CD14-positive monocyte (primary cell): ENCODE data around the gene TBC1D19. TPM values are rescaled to one million over a fixed set of nuclear protein-coding genes. Genes with fewer than 3 reads are reported as not detected.

Source experiments
- DNase-seq, 3 donors: peaks; one replicate each; pipeline ENCODE4 v3.0.0-alpha.2; 2011 to 2022
- H2AFZ ChIP-seq: 2 replicates; pipeline ENCODE4 v1.6.0; 2012; ENCODE audit warnings: mild to moderate bottlenecking, low read depth, low read length, inconsistent platforms; ENCODE audit not compliant: insufficient read depth, poor library complexity, severe bottlenecking
- H3K27ac ChIP-seq, 2 donors: 1 replicate in 1 of 2; 2 replicates in 1 of 2; pipeline ENCODE4 v1.5.1; 2012 to 2013; ENCODE audit warnings: low read length in 2 of 2, control low read depth in 1 of 2, inconsistent platforms in 1 of 2, low read depth in 1 of 2, mild to moderate bottlenecking in 1 of 2
- H3K27me3 ChIP-seq, 2 donors: one replicate each; pipeline versions ENCODE4 v1.6.0 to v1.6.1; 2011 to 2013; ENCODE audit warnings: low read length in 2 of 2; ENCODE audit not compliant: control insufficient read depth in 2 of 2, insufficient read depth in 2 of 2
- H3K36me3 ChIP-seq, 2 donors: replicated peaks in 1 of 2; 1 replicate in 1 of 2; 2 replicates in 1 of 2; pipeline versions ENCODE4 v1.5.1 to v1.6.1; 2012 to 2013; ENCODE audit warnings: low read length in 2 of 2, control low read depth in 1 of 2, inconsistent platforms in 1 of 2, mild to moderate bottlenecking in 1 of 2; ENCODE audit not compliant: insufficient read depth in 2 of 2, control insufficient read depth in 1 of 2
- H3K4me1 ChIP-seq, 2 donors: 1 replicate in 1 of 2; 2 replicates in 1 of 2; pipeline versions ENCODE4 v1.5.1 to v1.6.1; 2012 to 2013; ENCODE audit warnings: low read length in 2 of 2, control low read depth in 1 of 2, inconsistent platforms in 1 of 2, mild to moderate bottlenecking in 1 of 2, moderate library complexity in 1 of 2; ENCODE audit not compliant: insufficient read depth in 2 of 2, control insufficient read depth in 1 of 2
- H3K4me2 ChIP-seq: replicated peaks from 2 replicates; pipeline ENCODE3; 2012; ENCODE audit warnings: low read length, moderate library complexity, mild to moderate bottlenecking; ENCODE audit not compliant: poor library complexity, severe bottlenecking; ENCODE audit errors: extremely low read depth
- H3K4me3 ChIP-seq, 3 experiments: fragments of 200-600 bp in 1 of 3; sonication (generic) in 1 of 3; replicated peaks in 1 of 3; 1 replicate in 2 of 3; 2 replicates in 1 of 3; pipeline ENCODE4 v1.5.1; 2011 to 2013; ENCODE audit warnings: low read length in 3 of 3, mild to moderate bottlenecking in 3 of 3, control low read depth in 2 of 3, low read depth in 2 of 3, inconsistent platforms in 1 of 3, moderate library complexity in 1 of 3
- H3K79me2 ChIP-seq: 2 replicates; pipeline ENCODE4 v1.6.0; 2012; ENCODE audit warnings: mild to moderate bottlenecking, control low read depth, inconsistent platforms, low read length, moderate library complexity; ENCODE audit not compliant: insufficient read depth
- H3K9ac ChIP-seq: 2 replicates; pipeline ENCODE4 v1.6.0; 2017; ENCODE audit warnings: low read length, mild to moderate bottlenecking; ENCODE audit not compliant: insufficient read depth, poor library complexity, severe bottlenecking
- H3K9me3 ChIP-seq, 2 donors: replicated peaks in 1 of 2; 1 replicate in 1 of 2; 2 replicates in 1 of 2; pipeline versions ENCODE4 v1.5.1 to v1.6.1; 2012 to 2013; ENCODE audit warnings: low read length in 2 of 2, control low read depth in 1 of 2; ENCODE audit not compliant: control insufficient read depth in 1 of 2, insufficient read depth in 1 of 2
- H4K20me1 ChIP-seq: 2 replicates; pipeline ENCODE4 v1.6.0; 2012; ENCODE audit warnings: mild to moderate bottlenecking, low read length, control low read depth, moderate library complexity; ENCODE audit not compliant: insufficient read depth
- H3K27ac Mint-ChIP-seq, 7 donors: one replicate each; pipeline ENCODE4 v1.8.0; 2020; ENCODE audit warnings: mild to moderate bottlenecking in 7 of 7, mixed read lengths in 7 of 7, moderate library complexity in 6 of 7, inconsistent platforms in 2 of 7
- H3K27me3 Mint-ChIP-seq, 3 donors: one replicate each; pipeline ENCODE4 v1.8.0; 2021 to 2022; ENCODE audit warnings: low read depth in 3 of 3, mild to moderate bottlenecking in 3 of 3, mixed read lengths in 3 of 3, moderate library complexity in 3 of 3, inconsistent platforms in 1 of 3
- H3K36me3 Mint-ChIP-seq, 2 donors: one replicate each; pipeline ENCODE4 v1.8.0; 2020; ENCODE audit warnings: mixed read lengths in 2 of 2, inconsistent platforms in 1 of 2, mild to moderate bottlenecking in 1 of 2
- H3K4me1 Mint-ChIP-seq: one replicate; pipeline ENCODE4 v1.8.0; 2020; ENCODE audit warnings: mild to moderate bottlenecking, mixed read lengths
- H3K4me3 Mint-ChIP-seq, 2 donors: one replicate each; pipeline ENCODE4 v1.8.0; 2020; ENCODE audit warnings: mild to moderate bottlenecking in 2 of 2, mixed read lengths in 2 of 2, moderate library complexity in 1 of 2
- H3K9me3 Mint-ChIP-seq, 7 donors: one replicate each; pipeline ENCODE4 v1.8.0; 2020 to 2022; ENCODE audit warnings: mixed read lengths in 7 of 7, mild to moderate bottlenecking in 6 of 7, moderate library complexity in 6 of 7, inconsistent platforms in 2 of 7
- CTCF ChIP-seq: fragments of 200-600 bp; IDR thresholded peaks from one replicate; pipeline ENCODE4 v1.8.0; 2022; ENCODE audit warnings: antibody characterized with exemption, mild to moderate bottlenecking
- WGBS: methylation state at CpG from one replicate; pipeline ENCODE4 v1.1.5; 2013; ENCODE audit warnings: missing lambda C conversion rate; ENCODE audit not compliant: insufficient coverage; 5-methylcytosine and 5-hydroxymethylcytosine counted together
- intact Hi-C, 2 donors: fragments of 100-400 bp; cut with micrococcal nuclease; formaldehyde crosslinking; loops; one replicate each; pipeline versions ENCODE4 v1.15.0 to v1.15.1; 2023
- polyA plus RNA-seq, 3 donors: library from polyadenylated mRNA; depleted of rRNA in 1 of 3; unstranded in 2 of 3; stranded (reverse) in 1 of 3; fragments of 300-500 nt in 2 of 3; fragments of >200 nt in 1 of 3; fragmentation: Illumina TruSeq in 2 of 3; gene quantifications; 1 replicate in 2 of 3; 2 replicates in 1 of 3; pipeline ENCODE4 v1.2.3, GENCODE V29; 2012 to 2021
- small RNA-seq: library from RNA; depleted of rRNA; stranded (forward); fragments of <200 nt; gene quantifications from one replicate; pipeline ENCODE3, GENCODE V24; 2012; ENCODE audit warnings: low read depth; ENCODE audit not compliant: insufficient read length

Gene TBC1D19
- polyA plus RNA-seq, 3 donors, result 0.19 to 0.84 (median 0.33) TPM

- H3K4me1 Mint-ChIP-seq, result peaks cover 13% of the 10 kb centered on the region
- peak overlapping the region in 1 of 2 donors; percentile 16 for H3K4me3 Mint-ChIP-seq
- no peak for DNase-seq
- Histone ChIP-seq H3K4me1 (peaks cover 0 to 2% of the 10 kb centered on the region in 2 donors), H3K79me2 (no peaks in the 10 kb centered on the region), H3K27ac (no peak overlapping the region), H4K20me1 (no peaks in the 10 kb centered on the region), H3K36me3 (no peaks in the 10 kb centered on the region), H3K4me3 (no peak overlapping the region), H3K9ac (no peak overlapping the region), H3K4me2 (no peak overlapping the region), H2AFZ (no peak overlapping the region), H3K27me3 (peaks cover 0 to 4% of the 10 kb centered on the region in 2 donors), H3K9me3 (no peaks in the 10 kb centered on the region)
- intact Hi-C loops, result no loop called here
- no peak for TF ChIP-seq CTCF
- peaks cover 0 to 4% (median 0%) of the 10 kb centered on the region in 7 donors for H3K9me3 Mint-ChIP-seq
- no peaks in the 10 kb centered on the region for H3K36me3 Mint-ChIP-seq
- peaks cover 0 to 16% (median 8%) of the 10 kb centered on the region in 3 donors for H3K27me3 Mint-ChIP-seq
- 80% methylated on average over 8 of the region's 10 CpGs for WGBS
- H3K27ac Mint-ChIP-seq, result no peak overlapping the region
Measured at GRCh38 chr4:26804925-26805324, 221.0 kb downstream of the TBC1D19 start.

Small RNAs within 50 kb of the gene (small RNA-seq; reads per million reads assigned to genes)
- not detected for gene RF00284

Other genes starting within 250 kb of the TBC1D19 start
- not detected for gene CCKAR, start 93.6 kb upstream of the TBC1D19 start, polyA plus RNA-seq